ENCODE results near the gene LGALSL.
"Not testable (repeated sequence)": the region's sequence is repeated elsewhere in the genome, so short reads cannot be mapped to it uniquely, and the experiment has no call there.

LGALSL gene

GRCh38 chr2:64440843-64441242, 13.1 kb upstream of the LGALSL start:
- no peak for DNase-seq (ENCODE audit: low read depth)
- no peak for TF ChIP-seq CTCF (IDR thresholded peaks at IDR 0.05; ENCODE audit: low read length, missing control alignments)
- no peak overlapping the region for H3K4me3 ChIP-seq (replicated peaks; ENCODE audit: low read depth, low read length)

GRCh38 chr2:64442277-64442676, 11.7 kb upstream of the LGALSL start:
- TF ChIP-seq CTCF (IDR thresholded peaks at IDR 0.05; ENCODE audit: low read length, missing control alignments) = no peak
- DNase-seq (ENCODE audit: low read depth) = no peak
- no peak overlapping the region for H3K4me3 ChIP-seq (replicated peaks; ENCODE audit: low read depth, low read length)

- no peak for DNase-seq (ENCODE audit: low read depth)
- no peak for TF ChIP-seq CTCF (IDR thresholded peaks at IDR 0.05; ENCODE audit: low read length, missing control alignments)
- no peak overlapping the region for H3K4me3 ChIP-seq (replicated peaks; ENCODE audit: low read depth, low read length)
These were observed 11.0 kb upstream of the LGALSL start for GRCh38 chr2:64442801-64443429.

- DNase-seq (ENCODE audit: low read depth); H3K4me3 ChIP-seq (replicated peaks; ENCODE audit: low read depth, low read length): not testable (repeated sequence)
These were observed 8.0 kb upstream of the LGALSL start for GRCh38 chr2:64445970-64446369.

GRCh38 chr2:64447317-64448040, 6.5 kb upstream of the LGALSL start:
- DNase-seq (ENCODE audit: low read depth) = peak; percentile 53
- no peak overlapping the region for H3K4me3 ChIP-seq (replicated peaks; ENCODE audit: low read depth, low read length)
- TF ChIP-seq CTCF (IDR thresholded peaks at IDR 0.05; ENCODE audit: low read length, missing control alignments) = no peak

GRCh38 chr2:64448041-64448426, 5.9 kb upstream of the LGALSL start:
- no peak for TF ChIP-seq CTCF (IDR thresholded peaks at IDR 0.05; ENCODE audit: low read length, missing control alignments)
- no peak overlapping the region for H3K4me3 ChIP-seq (replicated peaks; ENCODE audit: low read depth, low read length)

GRCh38 chr2:64451051-64451450, 2.9 kb upstream of the LGALSL start:
- no peak for DNase-seq (ENCODE audit: low read depth)
- H3K4me3 ChIP-seq (replicated peaks; ENCODE audit: low read depth, low read length) = no peak overlapping the region
- TF ChIP-seq CTCF (IDR thresholded peaks at IDR 0.05; ENCODE audit: low read length, missing control alignments) = no peak

More at GRCh38 chr2:64448041-64448426, 5.9 kb upstream of the LGALSL start:
- DNase-seq (ENCODE audit: low read depth) = no peak

Data from fibroblast of pulmonary artery (primary cell).